Activated CD8-positive, alpha-beta T cell treated with anti-CD3 and anti-CD28 coated beads for 36 hours (primary cell): ENCODE results near the gene DNAJC4. TPM values are rescaled to one million over a fixed set of nuclear protein-coding genes. Genes with fewer than 3 reads are reported as not detected.
A peak's percentile ranks its signal among the peaks of the same experiment; 100 is the strongest.

Experiments
- ATAC-seq: fragments of 200-7000 bp; cut with Tn5 transposase; one replicate; pipeline ENCODE4 v1.10.0; 2021; ENCODE audit warnings: mild to moderate bottlenecking, moderate library complexity
- CTCF ChIA-PET: fragments of 350-600 bp; sonication (Branson Sonifier 250); formaldehyde crosslinking; loops from one replicate; lab custom pipeline; 2021; ENCODE audit warnings: antibody characterized with exemption; lab: Charles Lee
- POLR2A ChIA-PET: fragments of 350-600 bp; sonication (Branson Sonifier 250); formaldehyde crosslinking; loops from one replicate; lab custom pipeline; 2021; ENCODE audit warnings: antibody characterized with exemption; lab: Charles Lee
- DNase-seq: peaks from one replicate; pipeline ENCODE4 v3.0.0-alpha.2; 2020
- H3K27ac Mint-ChIP-seq: one replicate; pipeline ENCODE4 v1.8.0; 2021; ENCODE audit warnings: mild to moderate bottlenecking, mixed read lengths
- H3K27me3 Mint-ChIP-seq: one replicate; pipeline ENCODE4 v1.8.0; 2021; ENCODE audit warnings: mixed read lengths
- H3K36me3 Mint-ChIP-seq: one replicate; pipeline ENCODE4 v1.8.0; 2021; ENCODE audit warnings: low read depth, mixed read lengths
- H3K4me1 Mint-ChIP-seq: one replicate; pipeline ENCODE4 v1.8.0; 2021; ENCODE audit warnings: low read depth, mixed read lengths
- H3K4me3 Mint-ChIP-seq: one replicate; pipeline ENCODE4 v1.8.0; 2021; ENCODE audit warnings: mild to moderate bottlenecking, moderate library complexity, mixed read lengths
- H3K9me3 Mint-ChIP-seq: one replicate; pipeline ENCODE4 v1.8.0; 2021; ENCODE audit warnings: mixed read lengths
- CTCF ChIP-seq: fragments of 200-600 bp; IDR thresholded peaks from one replicate; pipeline ENCODE4 v1.8.0; 2022; ENCODE audit warnings: antibody characterized with exemption, mild to moderate bottlenecking
- intact Hi-C: fragments of 100-400 bp; cut with micrococcal nuclease; formaldehyde crosslinking; loops from one replicate; pipeline ENCODE4 v1.10.0; 2022
- total RNA-seq, 2 experiments: library from RNA; stranded (reverse); gene quantifications; one replicate each; pipeline ENCODE4 v1.2.3, GENCODE V29; 2021

DNAJC4 gene
- total RNA-seq, 2 experiments from 2014 or later, result 25.8 to 26.1 TPM

GRCh38 chr11:64203421-64204079 lies 26.8 kb upstream of the DNAJC4 start:
- H3K4me3 Mint-ChIP-seq, result no peak overlapping the region
- no peak for DNase-seq
- H3K27me3 Mint-ChIP-seq, result no peaks in the 10 kb centered on the region
- ChIA-PET CTCF (interaction anchor here (1.4 to 7.5 kb wide), 15 partner anchors 8 to 151 kb away, joined by 5 to 111 read pairs (median 11); partner anchors contain the start of genes CATSPERZ, NUDT22, PLCB3 and PPP1R14B), POLR2A (interaction anchor here (0.7 to 9.7 kb wide), 7 partner anchors 14 to 99 kb away, joined by 3 to 206 read pairs (median 55); partner anchors contain the start of genes ESRRA, FKBP2, NUDT22 and PPP1R14B)
- peaks cover 75% of the 10 kb centered on the region for H3K36me3 Mint-ChIP-seq
- no peaks in the 10 kb centered on the region for H3K9me3 Mint-ChIP-seq
- no peak for TF ChIP-seq CTCF
- H3K27ac Mint-ChIP-seq, result peak overlapping the region; percentile 49
- peaks cover 35% of the 10 kb centered on the region for H3K4me1 Mint-ChIP-seq
- intact Hi-C loops, result loop anchor here (5.0 kb wide), 1 partner anchor 99 kb away; the partner anchor contains the start of gene CATSPERZ
- no peak for ATAC-seq

GRCh38 chr11:64204080-64204440 lies 26.3 kb upstream of the DNAJC4 start:
- Mint-ChIP-seq H3K27me3 (no peaks in the 10 kb centered on the region), H3K4me3 (no peak overlapping the region), H3K9me3 (no peaks in the 10 kb centered on the region), H3K4me1 (peaks cover 40% of the 10 kb centered on the region), H3K27ac (peak overlapping the region; percentile 65), H3K36me3 (peaks cover 78% of the 10 kb centered on the region)
- intact Hi-C loops, result loop anchor here (5.0 kb wide), 1 partner anchor 98 kb away; the partner anchor contains the start of gene CATSPERZ
- DNase-seq (no peak), ATAC-seq (no peak)
- POLR2A ChIA-PET, result interaction anchor here (0.7 to 9.7 kb wide), 12 partner anchors 8 to 120 kb away, joined by 3 to 206 read pairs (median 4); partner anchors contain the start of genes ESRRA, FKBP2, NUDT22 and PLCB3
- no peak for TF ChIP-seq CTCF
- CTCF ChIA-PET, result interaction anchor here (0.7 to 7.5 kb wide), 24 partner anchors 9 to 155 kb away, joined by 3 to 111 read pairs (median 7); partner anchors contain the start of genes BAD, CATSPERZ, FKBP2 and NUDT22

GRCh38 chr11:64204464-64204989 lies 25.8 kb upstream of the DNAJC4 start:
- Mint-ChIP-seq H3K4me3 (peak overlapping the region; percentile 53), H3K27me3 (no peaks in the 10 kb centered on the region), H3K4me1 (peaks cover 44% of the 10 kb centered on the region), H3K36me3 (peaks cover 79% of the 10 kb centered on the region), H3K9me3 (no peaks in the 10 kb centered on the region), H3K27ac (peak overlapping the region; percentile 65)
- TF ChIP-seq CTCF, result peak; percentile 62
- POLR2A ChIA-PET, result interaction anchor here (0.7 to 9.7 kb wide), 15 partner anchors 7 to 119 kb away, joined by 3 to 206 read pairs (median 4); partner anchors contain the start of genes ESRRA, FKBP2, NUDT22 and PLCB3
- intact Hi-C loops, result loop anchor here (5.0 kb wide), 1 partner anchor 98 kb away; the partner anchor contains the start of gene CATSPERZ
- CTCF ChIA-PET, result interaction anchor here (0.7 to 7.5 kb wide), 25 partner anchors 9 to 155 kb away, joined by 3 to 111 read pairs (median 7); partner anchors contain the start of genes BAD, CATSPERZ, FKBP2 and NUDT22
- DNase-seq (peak; percentile 87), ATAC-seq (peak; percentile 10)

- H3K4me1 Mint-ChIP-seq, result peaks cover 48% of the 10 kb centered on the region
Measured at GRCh38 chr11:64206457-64207255, 23.7 kb upstream of the DNAJC4 start, which contains the start of gene FERMT3. TSS of gene FERMT3 (plus strand) at chr11:64206721. CDS start at chr11:64207365, 644 bp downstream.

More at GRCh38 chr11:64206457-64207255, 23.7 kb upstream of the DNAJC4 start, which contains the start of gene FERMT3:
- no peaks in the 10 kb centered on the region for H3K9me3 Mint-ChIP-seq
- ATAC-seq, result peak; percentile 62
- H3K36me3 Mint-ChIP-seq, result peaks cover 73% of the 10 kb centered on the region
- H3K27ac Mint-ChIP-seq, result peak within 1 kb of the TSS; percentile 97
- H3K4me3 Mint-ChIP-seq, result peak within 1 kb of the TSS; percentile 92
- ChIA-PET POLR2A (interaction anchor here (0.5 to 9.7 kb wide), 37 partner anchors 9 to 528 kb away, joined by 3 to 206 read pairs (median 4); partner anchors contain the start of genes CCDC88B, DNAJC4, ESRRA and MACROD1), CTCF (interaction anchor here (0.9 to 7.5 kb wide), 14 partner anchors 9 to 148 kb away, joined by 3 to 111 read pairs (median 9); partner anchors contain the start of genes CATSPERZ, NUDT22, PLCB3 and PPP1R14B)
- DNase-seq, result peak; percentile 90
- no peaks in the 10 kb centered on the region for H3K27me3 Mint-ChIP-seq
- intact Hi-C loops, result no loop called here
- no peak for TF ChIP-seq CTCF
